Activated CD4-positive, alpha-beta memory T cell treated with anti-CD3 and anti-CD28 coated beads, Interleukin-2, amount 10 ng/mL, durations not matched to agents 7 days and 5 days (primary cell): ENCODE results near the gene MDFIC2. TPM values are rescaled to one million over a fixed set of nuclear protein-coding genes. Genes with fewer than 3 reads are reported as not detected.

Source experiments
- CTCF ChIA-PET: fragments of 350-600 bp; sonication (Branson Sonifier 250); formaldehyde crosslinking; loops from one replicate; lab custom pipeline; 2021; ENCODE audit warnings: antibody characterized with exemption, inconsistent platforms; lab: Charles Lee
- POLR2A ChIA-PET: fragments of 350-600 bp; sonication (Branson Sonifier 250); formaldehyde crosslinking; loops from one replicate; lab custom pipeline; 2021; ENCODE audit warnings: antibody characterized with exemption; lab: Charles Lee
- DNase-seq: peaks from one replicate; pipeline ENCODE4 v3.0.0-alpha.2; 2020
- H3K27ac Mint-ChIP-seq: one replicate; pipeline ENCODE4 v1.8.0; 2021; ENCODE audit warnings: mild to moderate bottlenecking, mixed read lengths
- H3K27me3 Mint-ChIP-seq: one replicate; pipeline ENCODE4 v1.8.0; 2021; ENCODE audit warnings: mixed read lengths
- H3K36me3 Mint-ChIP-seq: one replicate; pipeline ENCODE4 v1.8.0; 2021; ENCODE audit warnings: low read depth, mixed read lengths
- H3K4me1 Mint-ChIP-seq: one replicate; pipeline ENCODE4 v1.8.0; 2021; ENCODE audit warnings: mixed read lengths
- H3K4me3 Mint-ChIP-seq: one replicate; pipeline ENCODE4 v1.8.0; 2021; ENCODE audit warnings: mild to moderate bottlenecking, mixed read lengths
- H3K9me3 Mint-ChIP-seq: one replicate; pipeline ENCODE4 v1.8.0; 2021; ENCODE audit warnings: mixed read lengths
- total RNA-seq, 2 experiments: library from RNA; stranded (reverse); gene quantifications; one replicate each; pipeline ENCODE4 v1.2.3, GENCODE V29; 2021

MDFIC2 gene
- total RNA-seq, 2 experiments from 2014 or later = not detected

DNA sequence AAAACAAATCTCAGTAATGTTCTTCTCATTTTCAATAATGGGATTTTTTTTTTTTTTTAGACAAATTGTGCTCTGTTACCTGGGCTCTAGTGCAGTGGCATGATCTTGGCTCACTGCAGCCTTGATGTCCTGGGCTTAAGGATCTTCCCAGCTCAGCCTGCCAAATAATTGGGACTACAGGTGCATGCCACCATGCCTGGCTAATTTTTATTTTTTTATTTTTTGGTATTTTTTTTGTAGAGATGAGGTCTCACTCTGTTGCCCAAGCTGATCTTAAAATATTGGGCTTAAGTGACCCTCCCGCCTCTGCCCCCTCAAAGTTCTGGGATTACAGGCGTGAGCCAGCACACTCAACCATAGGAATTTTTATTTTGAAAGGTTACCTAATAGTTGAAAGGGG lies 126.2 kb downstream of the MDFIC2 start:
- ChIA-PET POLR2A (no interaction called here), CTCF (no interaction called here)
- peaks cover 3% of the 10 kb centered on the region for H3K9me3 Mint-ChIP-seq
- no peak overlapping the region for H3K4me3 Mint-ChIP-seq
- H3K36me3 Mint-ChIP-seq = no peaks in the 10 kb centered on the region
- no peak for DNase-seq
- no peaks in the 10 kb centered on the region for H3K27me3 Mint-ChIP-seq
- no peak overlapping the region for H3K27ac Mint-ChIP-seq
- H3K4me1 Mint-ChIP-seq = no peaks in the 10 kb centered on the region

DNA sequence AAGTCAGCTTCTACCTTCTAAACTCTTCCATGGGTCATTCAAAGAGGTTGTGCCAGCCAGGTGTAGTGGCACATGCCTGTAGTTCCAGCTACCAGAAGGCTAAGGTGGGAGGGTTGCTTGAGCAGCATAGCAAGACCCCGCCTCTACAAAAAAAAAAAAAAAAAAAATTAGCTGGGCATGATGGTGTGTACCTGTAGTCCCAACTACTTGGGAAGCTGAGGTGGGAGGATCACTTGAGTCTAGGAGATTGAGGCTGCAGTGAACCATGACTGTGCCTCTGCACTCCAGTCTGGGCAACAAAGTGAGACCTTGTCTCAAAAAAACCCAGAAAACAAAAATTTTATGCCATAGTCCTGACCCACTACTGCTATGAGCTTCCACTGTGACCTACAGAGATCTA lies 126.8 kb downstream of the MDFIC2 start:
- H3K36me3 Mint-ChIP-seq = no peaks in the 10 kb centered on the region
- no peak overlapping the region for H3K4me3 Mint-ChIP-seq
- no peak for DNase-seq
- H3K4me1 Mint-ChIP-seq = no peaks in the 10 kb centered on the region
- no peaks in the 10 kb centered on the region for H3K27me3 Mint-ChIP-seq
- H3K27ac Mint-ChIP-seq = no peak overlapping the region
- ChIA-PET POLR2A (no interaction called here), CTCF (interaction anchor here (0.9 kb wide), 1 partner anchor 13 kb away, joined by 3 read pairs; no protein-coding TSS in a partner anchor)
- H3K9me3 Mint-ChIP-seq = peaks cover 3% of the 10 kb centered on the region

DNA sequence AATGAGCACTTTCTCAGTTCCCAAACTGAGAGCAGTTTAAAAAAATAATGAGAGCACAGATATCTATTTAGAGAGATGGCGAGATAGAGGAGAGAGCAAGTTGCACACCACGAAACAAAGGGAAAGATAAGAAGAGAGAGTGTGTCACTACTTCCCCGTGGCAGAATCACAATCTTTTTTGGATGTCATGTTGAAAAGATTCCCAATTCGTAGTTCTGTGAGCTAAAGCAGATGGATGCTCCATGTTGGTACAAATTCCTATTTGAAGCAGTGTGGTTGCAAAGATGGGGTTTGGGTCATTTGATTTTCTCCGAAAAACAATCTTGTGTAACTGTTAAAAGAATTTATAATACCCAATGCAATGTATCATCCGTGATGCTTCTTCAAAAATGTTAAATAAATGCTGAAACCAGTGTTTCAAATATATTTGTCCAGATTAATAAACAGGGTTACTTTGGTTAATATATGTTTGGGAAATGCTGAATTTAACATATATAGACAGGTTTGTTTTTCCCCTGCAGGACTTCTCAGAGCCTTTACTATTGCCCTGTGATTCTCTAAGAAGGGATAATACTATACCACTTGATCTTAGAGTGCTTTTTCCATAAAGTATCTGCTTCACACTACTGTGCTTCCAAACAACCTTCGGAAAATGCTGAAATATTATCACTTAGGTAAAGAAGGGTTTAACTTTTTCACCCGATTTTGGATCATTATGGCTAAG lies 128.5 kb downstream of the MDFIC2 start:
- POLR2A ChIA-PET = no interaction called here

GRCh38 chr3:70182166-70182565 lies 130.3 kb downstream of the MDFIC2 start:
- POLR2A ChIA-PET = no interaction called here
- H3K27ac Mint-ChIP-seq = no peak overlapping the region
- CTCF ChIA-PET = no interaction called here
- no peaks in the 10 kb centered on the region for H3K4me1 Mint-ChIP-seq
- no peaks in the 10 kb centered on the region for H3K9me3 Mint-ChIP-seq
- no peaks in the 10 kb centered on the region for H3K36me3 Mint-ChIP-seq
- no peak for DNase-seq
- H3K4me3 Mint-ChIP-seq = no peak overlapping the region
- H3K27me3 Mint-ChIP-seq = no peaks in the 10 kb centered on the region

More for the DNA sequence above, 128.5 kb downstream of the MDFIC2 start:
- Mint-ChIP-seq H3K9me3 (peaks cover 3% of the 10 kb centered on the region), H3K36me3 (no peaks in the 10 kb centered on the region), H3K27me3 (no peaks in the 10 kb centered on the region), H3K27ac (no peak overlapping the region), H3K4me3 (no peak overlapping the region), H3K4me1 (no peaks in the 10 kb centered on the region)
- no peak for DNase-seq
- CTCF ChIA-PET = no interaction called here

DNA sequence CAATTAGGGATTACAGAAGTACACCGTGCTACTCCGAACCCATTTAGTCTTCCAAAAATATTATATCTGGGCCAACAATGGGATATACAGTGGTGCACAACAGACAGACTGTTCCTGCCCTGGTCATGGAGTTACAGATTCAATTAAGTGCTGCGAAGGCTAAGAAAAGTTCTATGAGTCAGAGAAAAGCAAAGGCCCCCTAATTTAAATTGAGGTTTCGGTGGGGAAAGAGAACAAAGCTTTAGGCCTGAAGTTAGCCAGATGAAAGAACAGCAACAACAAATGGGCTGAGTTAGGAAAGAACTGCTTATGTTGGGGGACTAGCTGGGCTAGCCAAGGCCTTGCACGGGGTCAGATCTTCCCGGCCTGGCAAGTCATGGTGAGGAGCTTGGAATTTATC lies 131.8 kb downstream of the MDFIC2 start:
- CTCF ChIA-PET = no interaction called here
- H3K9me3 Mint-ChIP-seq = no peaks in the 10 kb centered on the region
- no peaks in the 10 kb centered on the region for H3K36me3 Mint-ChIP-seq
- POLR2A ChIA-PET = no interaction called here
- no peak for DNase-seq
- no peaks in the 10 kb centered on the region for H3K27me3 Mint-ChIP-seq
- H3K4me1 Mint-ChIP-seq = no peaks in the 10 kb centered on the region
- no peak overlapping the region for H3K27ac Mint-ChIP-seq
- no peak overlapping the region for H3K4me3 Mint-ChIP-seq

- H3K27me3 Mint-ChIP-seq = no peaks in the 10 kb centered on the region
- DNase-seq = no peak
- ChIA-PET CTCF (no interaction called here), POLR2A (no interaction called here)
- H3K27ac Mint-ChIP-seq = no peak overlapping the region
- H3K9me3 Mint-ChIP-seq = no peaks in the 10 kb centered on the region
- no peaks in the 10 kb centered on the region for H3K4me1 Mint-ChIP-seq
- H3K36me3 Mint-ChIP-seq = no peaks in the 10 kb centered on the region
- no peak overlapping the region for H3K4me3 Mint-ChIP-seq
These were observed 133.3 kb downstream of the MDFIC2 start for GRCh38 chr3:70179111-70179510.

DNA sequence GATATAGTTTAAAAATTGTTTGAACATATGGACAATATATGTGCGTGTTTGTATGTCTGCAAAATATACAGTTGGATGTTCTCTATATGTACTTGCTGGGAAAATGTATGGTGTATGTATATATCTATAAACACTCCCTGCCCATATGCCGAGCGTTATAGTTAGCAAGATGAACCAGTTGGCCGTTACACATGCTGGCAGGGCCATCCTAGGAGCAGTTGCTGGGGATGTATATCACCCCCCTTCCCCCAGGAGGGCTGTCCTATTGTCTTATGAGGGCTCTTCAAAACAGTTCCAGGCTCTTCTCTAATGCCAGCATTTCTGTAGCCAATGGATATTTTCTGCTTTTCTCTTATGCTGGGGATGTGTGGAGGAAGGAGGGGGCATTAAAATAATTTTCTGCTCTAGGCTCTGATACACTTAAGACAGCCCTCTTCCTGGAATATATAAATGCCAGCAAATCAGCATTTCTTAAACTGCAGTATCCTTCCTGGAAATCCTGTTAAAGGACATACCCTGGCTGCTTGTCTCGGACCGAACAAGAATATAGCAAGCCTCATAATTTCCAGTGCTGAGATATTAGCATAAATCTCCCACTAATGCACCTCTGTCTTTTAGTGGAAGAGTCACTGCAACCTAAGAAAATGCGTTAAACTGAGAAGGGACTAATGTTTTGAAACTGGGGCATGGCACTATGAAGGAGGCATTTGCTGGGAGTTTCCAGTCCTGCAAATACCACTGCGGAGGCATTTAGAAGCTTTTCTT lies 134.4 kb downstream of the MDFIC2 start:
- no peaks in the 10 kb centered on the region for H3K4me1 Mint-ChIP-seq
- H3K9me3 Mint-ChIP-seq = no peaks in the 10 kb centered on the region
- no peak overlapping the region for H3K27ac Mint-ChIP-seq
- ChIA-PET POLR2A (no interaction called here), CTCF (no interaction called here)
- H3K4me3 Mint-ChIP-seq = no peak overlapping the region
- H3K36me3 Mint-ChIP-seq = no peaks in the 10 kb centered on the region
- no peak for DNase-seq
- no peaks in the 10 kb centered on the region for H3K27me3 Mint-ChIP-seq

- no peak overlapping the region for H3K27ac Mint-ChIP-seq
- H3K36me3 Mint-ChIP-seq = no peaks in the 10 kb centered on the region
- CTCF ChIA-PET = no interaction called here
- H3K9me3 Mint-ChIP-seq = no peaks in the 10 kb centered on the region
- no peaks in the 10 kb centered on the region for H3K4me1 Mint-ChIP-seq
- no peaks in the 10 kb centered on the region for H3K27me3 Mint-ChIP-seq
- POLR2A ChIA-PET = no interaction called here
- DNase-seq = no peak
- no peak overlapping the region for H3K4me3 Mint-ChIP-seq
These were observed 136.2 kb downstream of the MDFIC2 start for GRCh38 chr3:70176224-70176623.

GRCh38 chr3:70156808-70157207 lies 155.6 kb downstream of the MDFIC2 start:
- CTCF ChIA-PET = no interaction called here
- Mint-ChIP-seq H3K4me1 (no peaks in the 10 kb centered on the region), H3K27me3 (no peaks in the 10 kb centered on the region), H3K4me3 (no peak overlapping the region), H3K36me3 (no peaks in the 10 kb centered on the region), H3K9me3 (no peaks in the 10 kb centered on the region), H3K27ac (no peak overlapping the region)
- POLR2A ChIA-PET = no interaction called here
- DNase-seq = no peak

DNA sequence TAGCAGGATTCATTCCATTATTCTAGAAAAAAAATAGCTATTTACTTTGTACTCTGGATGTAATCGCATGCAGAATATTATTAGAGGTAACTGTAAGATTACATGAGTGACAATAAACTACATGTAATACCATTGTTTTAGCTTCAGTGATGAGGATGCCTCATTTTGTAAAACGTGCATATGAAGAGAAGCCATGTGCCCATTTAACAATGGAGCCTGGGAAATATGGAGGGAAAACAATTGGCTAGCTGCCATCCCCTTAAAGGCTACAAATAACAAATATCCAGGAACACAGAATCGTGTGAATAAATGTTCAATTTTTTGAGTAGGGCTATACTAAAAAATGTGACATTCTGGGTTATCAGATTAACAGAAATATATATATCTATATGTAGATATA lies 161.8 kb downstream of the MDFIC2 start:
- DNase-seq = no peak
- ChIA-PET CTCF (no interaction called here), POLR2A (no interaction called here)
- Mint-ChIP-seq H3K4me1 (no peaks in the 10 kb centered on the region), H3K4me3 (no peak overlapping the region), H3K36me3 (no peaks in the 10 kb centered on the region), H3K9me3 (no peaks in the 10 kb centered on the region), H3K27ac (no peak overlapping the region), H3K27me3 (no peaks in the 10 kb centered on the region)

GRCh38 chr3:70149714-70150400 lies 162.6 kb downstream of the MDFIC2 start:
- H3K36me3 Mint-ChIP-seq = no peaks in the 10 kb centered on the region
- no peaks in the 10 kb centered on the region for H3K9me3 Mint-ChIP-seq
- ChIA-PET POLR2A (no interaction called here), CTCF (no interaction called here)
- no peak overlapping the region for H3K4me3 Mint-ChIP-seq
- DNase-seq = no peak
- H3K27ac Mint-ChIP-seq = no peak overlapping the region
- H3K4me1 Mint-ChIP-seq = no peaks in the 10 kb centered on the region
- H3K27me3 Mint-ChIP-seq = no peaks in the 10 kb centered on the region
